ENCODE data around the gene CPA4.
"Not testable (repeated sequence)": the region's sequence is repeated elsewhere in the genome, so short reads cannot be mapped to it uniquely, and the experiment has no call there.

The CPA4 gene

GRCh38 chr7:130303551-130303950, 10.6 kb downstream of the CPA4 start:
- DNase-seq: no peak

GRCh38 chr7:130303982-130304381, 11.0 kb downstream of the CPA4 start:
- no peak for DNase-seq

GRCh38 chr7:130304878-130305277, 11.9 kb downstream of the CPA4 start:
- DNase-seq: no peak

GRCh38 chr7:130305433-130306042, 12.6 kb downstream of the CPA4 start:
- DNase-seq: no peak

- no peak for DNase-seq
Observed at GRCh38 chr7:130309986-130310385, 17.0 kb downstream of the CPA4 start.

- no peak for DNase-seq
Observed at GRCh38 chr7:130314305-130314704, 21.3 kb downstream of the CPA4 start.

DNA sequence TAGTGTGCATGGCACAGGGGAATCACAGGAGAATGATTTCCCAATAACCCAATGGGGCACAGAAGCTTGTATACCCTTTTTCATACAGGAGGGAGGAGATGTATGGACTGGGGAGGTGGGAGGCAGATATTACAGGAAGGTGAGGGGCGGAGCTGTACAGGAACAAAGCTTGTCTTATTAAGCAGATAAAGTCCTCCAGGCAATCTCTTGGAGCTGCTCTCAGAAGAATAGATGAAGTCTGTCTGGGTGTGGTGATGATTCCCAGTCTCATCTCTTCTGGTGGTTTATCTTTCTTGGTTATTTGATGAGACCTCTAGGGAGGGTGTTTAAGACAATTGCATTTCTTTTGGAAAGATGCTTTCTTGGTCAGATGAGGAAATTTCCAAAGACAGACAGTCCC, 26.6 kb downstream of the CPA4 start:
- no peak for DNase-seq

DNA sequence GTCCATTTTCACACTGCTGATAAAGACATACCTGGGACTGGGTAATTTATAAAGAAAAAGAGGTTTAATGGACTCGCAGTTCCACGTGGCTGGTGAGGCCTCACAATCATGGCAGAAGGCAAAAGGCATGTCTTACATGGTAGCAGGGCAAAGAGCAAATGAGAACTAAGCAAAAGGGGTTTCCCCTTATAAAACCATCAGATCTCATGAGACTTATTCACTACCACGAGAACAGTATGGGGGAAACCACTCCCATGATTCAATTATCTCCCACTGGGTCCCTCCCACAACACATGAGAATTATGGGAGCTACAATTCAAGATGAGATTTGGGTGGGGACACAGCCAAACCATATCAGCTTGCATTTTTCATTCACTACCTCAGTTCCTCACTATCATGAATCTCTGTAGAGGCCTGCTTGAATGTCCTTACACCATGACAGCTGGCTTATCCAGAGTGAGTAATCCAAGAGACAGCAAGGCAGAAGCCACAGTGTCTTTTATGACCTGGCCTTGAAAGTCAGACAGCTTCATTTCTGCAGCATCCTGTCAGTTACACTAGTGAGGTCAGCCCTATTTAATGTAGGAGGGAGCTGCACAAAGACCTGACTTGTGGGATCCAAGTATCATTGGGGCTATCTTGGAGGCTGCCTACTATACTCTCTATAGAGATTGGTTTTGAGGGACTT, 28.7 kb downstream of the CPA4 start:
- DNase-seq: not testable (repeated sequence)

DNA sequence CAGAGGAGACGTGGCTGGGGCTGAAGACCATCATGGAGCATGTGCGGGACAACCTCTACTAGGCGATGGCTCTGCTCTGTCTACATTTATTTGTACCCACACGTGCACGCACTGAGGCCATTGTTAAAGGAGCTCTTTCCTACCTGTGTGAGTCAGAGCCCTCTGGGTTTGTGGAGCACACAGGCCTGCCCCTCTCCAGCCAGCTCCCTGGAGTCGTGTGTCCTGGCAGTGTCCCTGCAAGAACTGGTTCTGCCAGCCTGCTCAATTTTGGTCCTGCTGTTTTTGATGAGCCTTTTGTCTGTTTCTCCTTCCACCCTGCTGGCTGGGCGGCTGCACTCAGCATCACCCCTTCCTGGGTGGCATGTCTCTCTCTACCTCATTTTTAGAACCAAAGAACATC, 29.7 kb downstream of the CPA4 start:
- no peak for DNase-seq

- DNase-seq: no peak
Observed at GRCh38 chr7:130324306-130324943, 31.5 kb downstream of the CPA4 start.

DNA sequence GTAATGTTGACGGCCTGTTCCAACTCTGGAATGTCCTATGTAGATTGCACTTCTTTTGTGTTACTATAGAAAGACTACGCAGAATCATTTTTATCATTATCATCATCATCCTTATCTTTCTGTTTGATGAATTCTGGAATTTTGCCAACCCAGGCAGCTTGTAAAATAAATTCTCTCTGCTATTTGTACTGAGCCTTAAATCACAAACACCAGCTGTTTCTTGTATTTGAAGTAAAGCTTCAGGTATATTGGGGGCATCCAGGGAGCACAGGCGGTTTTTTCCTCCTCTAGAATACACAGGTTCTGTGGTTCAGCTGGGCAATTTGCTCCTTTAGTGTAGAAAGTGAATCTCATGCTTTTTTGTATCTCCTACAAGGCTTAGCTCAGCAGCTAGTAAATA, 36.7 kb downstream of the CPA4 start:
- no peak for DNase-seq

GRCh38 chr7:130332259-130333053, 39.5 kb downstream of the CPA4 start:
- no peak for DNase-seq

- DNase-seq: no peak
Observed at GRCh38 chr7:130333832-130334231, 40.9 kb downstream of the CPA4 start.

- no peak for DNase-seq
Observed at GRCh38 chr7:130334274-130334673, 41.3 kb downstream of the CPA4 start.

GRCh38 chr7:130337410-130337971, 44.5 kb downstream of the CPA4 start:
- DNase-seq: no peak

DNA sequence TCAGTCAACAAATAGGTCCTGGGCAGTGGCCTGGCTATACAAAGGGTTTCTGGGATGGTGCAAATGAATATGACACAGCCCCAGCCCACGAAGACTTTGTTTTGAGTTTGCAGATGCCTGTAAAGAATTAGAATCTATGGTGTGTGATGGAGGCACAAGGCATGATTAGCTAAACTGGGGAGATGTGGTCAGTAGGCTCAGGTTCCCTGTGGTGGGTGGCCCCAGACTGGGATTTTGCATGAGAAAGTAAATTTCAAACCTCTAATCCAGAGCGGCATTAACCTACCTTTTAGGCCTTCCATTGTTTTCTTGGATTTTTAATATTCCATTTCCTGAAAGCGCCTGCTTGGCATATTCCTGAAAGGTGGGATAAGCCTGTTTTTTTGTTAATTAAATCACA, 45.3 kb downstream of the CPA4 start:
- DNase-seq: no peak

DNA sequence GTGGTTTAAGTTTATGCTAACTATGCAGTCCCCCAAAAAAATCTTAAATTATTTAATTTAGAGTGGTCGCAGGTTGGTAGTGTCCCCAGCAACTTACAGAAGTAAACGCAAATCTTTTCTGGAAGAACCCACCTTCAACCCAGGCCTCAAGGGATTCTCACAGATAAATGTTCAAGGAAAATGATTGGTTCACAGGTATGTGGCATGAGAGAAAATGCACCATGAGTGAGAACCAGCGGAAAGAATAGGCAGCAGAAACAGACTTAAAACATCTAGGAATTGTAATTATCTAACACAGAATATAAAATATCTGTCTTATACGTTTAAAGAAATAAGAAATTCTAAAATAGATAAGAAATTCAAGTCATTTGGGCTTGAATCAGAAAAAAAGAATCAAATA, 48.9 kb downstream of the CPA4 start:
- no peak for DNase-seq

DNA sequence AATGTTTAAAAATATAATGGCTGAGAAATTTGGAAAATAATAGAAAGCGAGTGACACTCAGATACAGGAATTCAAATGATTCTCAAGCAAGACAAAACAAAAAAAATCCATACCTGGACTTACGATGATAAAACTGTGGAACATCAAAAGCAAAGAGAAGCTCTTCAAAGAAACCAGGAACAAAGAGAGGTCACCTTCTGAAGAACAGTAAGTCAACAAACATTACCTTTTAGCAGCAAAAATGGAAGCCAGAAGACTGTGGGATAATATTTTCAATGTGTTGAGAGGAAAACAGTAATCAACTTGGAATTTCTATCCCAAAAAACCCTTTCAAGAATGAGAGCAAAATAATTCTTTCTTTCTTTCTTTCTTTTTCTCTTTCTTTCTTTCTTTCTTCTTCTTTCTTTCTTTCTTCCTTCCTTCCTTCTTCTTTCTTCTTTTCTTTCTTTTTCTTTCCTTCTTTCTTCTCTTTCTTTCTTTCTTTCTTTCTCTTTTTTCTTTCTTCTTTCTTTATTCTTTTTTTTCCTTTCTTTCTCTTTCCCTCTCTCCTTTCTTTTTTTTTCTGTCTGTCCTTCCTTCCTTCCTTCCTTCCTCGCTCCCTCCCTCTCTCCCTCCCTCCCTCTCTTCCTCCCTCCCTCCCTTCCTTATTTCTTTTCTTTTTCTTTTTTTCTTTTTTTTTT, 49.9 kb downstream of the CPA4 start:
- DNase-seq: no peak

DNA sequence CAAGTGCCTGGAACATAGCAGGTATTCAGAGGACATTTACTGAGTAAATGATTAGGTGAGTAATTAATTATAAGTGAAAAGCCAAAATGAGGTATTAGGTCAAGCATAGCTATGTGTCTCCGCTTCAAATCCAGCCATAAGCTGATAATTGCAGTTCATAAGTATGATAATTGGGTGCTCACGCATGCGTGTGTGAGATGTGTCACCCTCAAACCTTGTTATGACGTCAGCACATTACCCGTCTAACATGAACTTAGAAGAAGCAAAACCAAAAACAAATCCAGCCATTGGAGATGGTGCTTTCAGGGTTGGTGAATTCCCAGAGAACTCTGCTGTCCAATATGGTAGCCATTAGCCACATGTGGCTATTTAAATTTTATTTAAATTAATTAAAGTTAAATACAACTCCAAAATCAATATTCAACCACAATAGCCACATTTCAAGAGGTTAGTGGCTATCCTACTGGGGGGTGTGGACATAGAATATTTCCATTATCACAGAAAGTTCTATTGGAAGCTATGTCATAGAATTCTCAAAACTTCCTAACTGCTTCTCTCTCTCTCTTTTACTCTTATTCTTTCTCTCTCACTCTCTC, 51.4 kb downstream of the CPA4 start, which contains the start of gene CPA5:
Gene CPA5 (plus strand): TSS at position 546 of the 596 bp plus-strand sequence. CDS start 1,670 bp downstream, outside the sequence.
- no peak for DNase-seq

DNA sequence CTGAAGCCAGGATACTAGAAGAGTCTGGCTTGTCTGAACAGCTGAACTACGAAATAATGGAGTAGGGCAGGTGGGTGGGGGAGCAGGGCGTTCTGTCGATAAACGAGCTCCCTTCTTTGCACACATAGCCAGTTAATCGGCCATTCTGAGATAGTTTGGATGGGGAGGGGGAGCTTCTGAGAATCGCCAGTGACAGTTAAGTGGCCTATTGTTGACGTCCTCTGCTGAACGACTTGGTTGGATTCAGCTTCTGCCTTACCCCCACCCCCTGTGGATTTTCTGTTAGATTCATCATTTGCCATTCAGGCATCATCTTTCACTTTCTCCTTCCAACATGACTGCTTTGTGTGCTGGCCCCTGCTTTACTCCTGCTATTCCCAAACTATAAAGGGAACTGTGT, 52.2 kb downstream of the CPA4 start:
- no peak for DNase-seq

GRCh38 chr7:130345725-130346124, 52.8 kb downstream of the CPA4 start:
- DNase-seq: no peak

Data from activated naive CD4-positive, alpha-beta T cell treated with anti-CD3 and anti-CD28 coated beads, Interleukin-2, amount 50 U/mL, for 16 hours (primary cell).